GM18505 (cell line): ENCODE data around the gene YWHAE.
"Not testable (repeated sequence)": the region's sequence is repeated elsewhere in the genome, so short reads cannot be mapped to it uniquely, and the experiment has no call there.

Experiments used
- ATAC-seq: cut with Tn5 transposase; IDR thresholded peaks from one replicate; pipeline ENCODE4 v1.9.1; 2021; ENCODE audit not compliant: unreplicated experiment
- POLR2A ChIP-seq: IDR thresholded peaks from 4 replicates; pipeline ENCODE4 v1.6.1; 2011; ENCODE audit warnings: borderline replicate concordance; ENCODE audit not compliant: insufficient read depth, insufficient read length; ENCODE audit errors: extremely low read depth

The YWHAE gene

GRCh38 chr17:1399679-1400512 is at the start of gene YWHAE:
YWHAE (minus strand) TSS chr17:1400222; CDS start chr17:1400110, 112 bp downstream.
- TF ChIP-seq POLR2A = peak; percentile 97
- peak; percentile 85 for ATAC-seq

- ATAC-seq = no peak
- no peak for TF ChIP-seq POLR2A
Measured at GRCh38 chr17:1449412-1449967, 49.5 kb upstream of the YWHAE start.

GRCh38 chr17:1447052-1447451 is 47.0 kb upstream of the YWHAE start:
- TF ChIP-seq POLR2A = no peak
- ATAC-seq = no peak

- no peak for TF ChIP-seq POLR2A
- no peak for ATAC-seq
Measured at GRCh38 chr17:1446201-1446600, 46.2 kb upstream of the YWHAE start.

DNA sequence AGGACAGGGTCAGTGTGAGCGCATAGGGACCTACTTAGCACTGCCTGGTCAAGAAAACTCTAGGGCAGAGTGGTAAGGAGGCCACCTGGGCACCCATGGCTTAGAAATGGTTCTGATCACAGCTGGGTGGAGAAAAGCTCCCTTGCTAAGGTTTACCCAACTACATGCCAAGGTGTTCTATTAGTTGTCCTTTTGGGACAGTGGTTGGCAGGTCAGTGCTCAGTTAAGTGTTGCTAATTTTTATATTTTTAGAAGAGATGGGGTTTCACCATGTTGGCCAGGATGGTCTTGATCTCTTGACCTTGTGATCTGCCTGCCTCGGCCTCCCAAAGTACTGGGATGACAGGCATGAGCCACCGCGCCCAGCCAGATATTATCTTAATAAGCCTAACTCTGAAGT is 45.7 kb upstream of the YWHAE start:
- not testable (repeated sequence) for ATAC-seq

DNA sequence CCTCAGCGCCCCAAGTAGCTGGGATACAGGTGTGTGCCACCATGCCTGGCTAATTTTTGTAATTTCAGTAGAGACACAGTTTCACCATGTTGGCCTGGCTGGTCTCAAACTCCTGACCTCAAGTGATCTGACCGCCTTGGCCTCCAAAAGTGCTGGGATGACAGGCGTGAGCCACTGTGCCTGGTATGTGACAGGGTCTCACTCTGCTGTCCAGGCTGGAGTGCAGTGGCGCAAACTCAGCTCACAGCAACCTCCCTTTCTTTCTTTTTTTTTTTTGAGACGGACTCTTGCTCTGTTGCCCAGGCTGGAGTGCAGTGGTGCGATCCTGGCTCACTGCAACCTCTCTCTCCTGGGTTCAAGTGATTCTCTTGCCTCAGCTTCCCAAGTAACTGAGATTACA is 42.7 kb upstream of the YWHAE start:
- ATAC-seq = not testable (repeated sequence)

- no peak for ATAC-seq
- no peak for TF ChIP-seq POLR2A
Measured at GRCh38 chr17:1442187-1442586, 42.2 kb upstream of the YWHAE start.

DNA sequence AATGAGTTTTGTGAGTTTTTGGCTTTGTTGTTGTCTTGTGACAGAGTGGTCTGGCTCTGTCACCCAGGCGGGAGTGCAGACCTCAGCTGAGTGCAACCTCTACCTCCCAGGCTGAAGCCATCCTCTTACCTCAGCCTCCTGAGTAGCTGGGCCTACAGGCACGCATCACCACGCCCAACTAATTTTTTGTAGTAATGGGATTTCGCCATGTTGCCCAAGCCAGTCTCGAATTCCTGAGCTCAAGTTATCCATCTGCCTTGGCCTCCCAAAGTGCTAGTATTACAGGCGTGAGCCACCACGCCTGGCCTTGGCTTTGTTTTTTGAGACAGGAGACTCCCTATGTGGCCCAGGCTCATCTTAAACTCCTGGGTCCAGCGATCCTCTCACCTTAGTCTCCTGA is 40.9 kb upstream of the YWHAE start:
- ATAC-seq = no peak
- no peak for TF ChIP-seq POLR2A

DNA sequence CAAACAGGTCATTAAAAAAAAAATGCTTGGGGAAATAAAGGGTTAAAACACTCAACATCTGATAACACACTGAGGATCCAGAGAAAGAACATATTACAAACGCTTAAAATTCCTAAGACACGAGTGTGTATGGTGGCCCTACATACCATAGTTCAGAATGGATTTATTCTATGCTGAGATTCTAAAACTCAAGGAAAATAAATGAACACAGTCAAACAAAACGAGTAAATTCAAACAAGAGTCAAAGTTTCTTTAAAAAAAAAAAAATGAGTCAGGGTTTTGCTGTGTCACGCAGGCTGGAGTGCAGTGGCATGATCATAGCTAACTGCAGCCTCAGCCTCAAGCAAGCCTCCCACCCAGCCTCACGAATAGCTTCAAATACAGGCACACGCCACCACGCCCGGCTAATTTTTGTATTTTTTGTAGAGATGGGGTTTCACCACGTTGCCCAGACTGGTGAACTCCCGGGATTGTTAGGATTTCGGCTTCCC is 38.6 kb upstream of the YWHAE start:
- TF ChIP-seq POLR2A = no peak
- ATAC-seq = no peak

DNA sequence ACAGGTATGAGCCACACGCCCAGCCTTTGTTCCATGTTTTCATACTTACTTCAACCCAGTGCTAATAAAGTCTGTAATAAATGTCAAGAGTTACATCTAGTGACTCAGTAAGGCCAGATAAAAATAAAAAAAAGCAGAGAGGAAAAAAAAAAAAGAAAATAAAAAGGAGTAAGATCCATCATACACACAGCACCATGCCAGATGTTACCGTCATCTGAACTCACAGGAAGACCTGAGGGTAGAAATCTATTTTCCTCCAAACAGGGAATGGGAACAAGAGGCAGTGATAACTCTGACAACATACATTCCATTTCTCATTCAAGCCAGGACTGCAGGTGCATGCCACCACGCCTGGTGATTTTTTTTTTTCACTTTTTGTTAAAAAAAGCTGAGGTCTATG is 35.3 kb upstream of the YWHAE start:
- TF ChIP-seq POLR2A = no peak
- no peak for ATAC-seq

DNA sequence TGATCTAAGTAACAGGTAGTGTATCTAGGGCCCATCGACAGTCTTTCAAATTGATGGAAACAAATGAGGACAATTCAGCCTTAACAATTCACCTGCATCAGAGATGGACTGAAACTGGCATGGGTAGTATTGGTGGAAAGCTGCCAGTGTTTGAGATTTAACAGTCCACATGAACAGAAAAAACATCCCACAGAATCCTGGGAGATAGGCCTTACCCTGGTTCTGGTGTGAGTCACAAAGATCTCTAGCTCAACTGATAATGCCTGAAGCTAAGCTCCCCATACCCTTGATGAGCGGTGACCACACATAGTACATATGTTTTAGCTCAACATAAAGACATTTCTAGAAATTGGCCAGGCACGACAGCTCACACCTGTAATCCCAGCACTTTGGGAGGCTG is 34.1 kb upstream of the YWHAE start:
- no peak for TF ChIP-seq POLR2A
- no peak for ATAC-seq

GRCh38 chr17:1431631-1432104 is 31.6 kb upstream of the YWHAE start:
- no peak for TF ChIP-seq POLR2A

GRCh38 chr17:1423456-1424135 is 23.6 kb upstream of the YWHAE start:
- no peak for ATAC-seq

More at GRCh38 chr17:1431631-1432104, 31.6 kb upstream of the YWHAE start:
- no peak for ATAC-seq

GRCh38 chr17:1422885-1423284 is 22.9 kb upstream of the YWHAE start:
- ATAC-seq = no peak
- no peak for TF ChIP-seq POLR2A

More at GRCh38 chr17:1423456-1424135, 23.6 kb upstream of the YWHAE start:
- TF ChIP-seq POLR2A = no peak
